ENCODE results near the gene ABHD14A.

Gene ABHD14A

DNA sequence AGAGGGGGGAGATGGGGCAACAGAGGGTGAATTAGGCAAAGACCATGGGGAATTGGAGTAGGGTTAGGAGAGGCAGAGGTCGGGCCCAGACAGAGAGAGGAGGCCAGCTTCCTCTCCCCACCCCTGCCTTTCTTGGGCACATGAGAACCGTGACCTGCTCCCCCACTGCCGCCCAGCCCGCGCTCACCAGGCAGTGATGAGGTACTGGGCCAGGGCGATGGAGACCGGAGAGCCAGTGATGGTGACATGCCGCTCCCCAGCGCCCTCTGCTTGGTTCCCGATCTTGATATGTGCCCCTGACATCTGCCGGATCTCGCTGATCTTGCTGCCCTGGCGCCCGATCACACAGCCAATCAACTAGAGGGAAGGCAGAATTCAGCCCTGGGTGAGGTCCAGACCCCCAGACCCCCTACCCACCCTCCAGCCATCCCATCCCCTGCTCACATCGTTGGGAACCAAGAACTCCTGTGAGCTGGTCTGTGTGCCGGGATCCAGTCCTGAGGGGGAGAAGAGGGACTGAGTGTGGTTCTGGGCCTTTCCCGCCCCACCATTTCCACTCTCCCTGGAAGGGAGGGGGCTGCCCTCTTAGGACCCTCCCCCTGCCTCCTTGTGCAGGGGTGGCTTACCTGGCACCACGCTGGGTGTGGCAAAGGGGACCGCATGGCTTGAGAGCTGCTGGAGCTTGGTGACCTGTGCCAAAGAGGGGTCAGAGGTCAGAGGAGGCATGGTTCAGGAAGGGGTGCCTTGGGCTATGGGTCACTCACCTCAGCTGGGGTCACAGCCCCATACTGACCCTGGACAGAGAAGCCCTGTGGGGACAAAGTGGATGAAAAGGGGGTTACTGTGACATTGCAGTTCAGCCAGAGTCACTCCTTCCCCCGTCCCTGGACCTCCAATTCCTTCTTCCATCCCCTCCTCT lies 16.0 kb upstream of the ABHD14A start:
- Histone ChIP-seq H3K4me3 (ENCODE audit: severe bottlenecking) (no peak overlapping the region), H3K4me1 (ENCODE audit: insufficient read depth, poor library complexity, severe bottlenecking) (no peaks in the 10 kb centered on the region), H3K9me3 (ENCODE audit: severe bottlenecking) (no peaks in the 10 kb centered on the region), H3K27me3 (ENCODE audit: insufficient read depth, poor library complexity, severe bottlenecking) (no peaks in the 10 kb centered on the region), H3K27ac (ENCODE audit: poor library complexity, severe bottlenecking) (no peak overlapping the region), H3K36me3 (ENCODE audit: low read depth) (no peaks in the 10 kb centered on the region)
- TF ChIP-seq, protein P1, sequence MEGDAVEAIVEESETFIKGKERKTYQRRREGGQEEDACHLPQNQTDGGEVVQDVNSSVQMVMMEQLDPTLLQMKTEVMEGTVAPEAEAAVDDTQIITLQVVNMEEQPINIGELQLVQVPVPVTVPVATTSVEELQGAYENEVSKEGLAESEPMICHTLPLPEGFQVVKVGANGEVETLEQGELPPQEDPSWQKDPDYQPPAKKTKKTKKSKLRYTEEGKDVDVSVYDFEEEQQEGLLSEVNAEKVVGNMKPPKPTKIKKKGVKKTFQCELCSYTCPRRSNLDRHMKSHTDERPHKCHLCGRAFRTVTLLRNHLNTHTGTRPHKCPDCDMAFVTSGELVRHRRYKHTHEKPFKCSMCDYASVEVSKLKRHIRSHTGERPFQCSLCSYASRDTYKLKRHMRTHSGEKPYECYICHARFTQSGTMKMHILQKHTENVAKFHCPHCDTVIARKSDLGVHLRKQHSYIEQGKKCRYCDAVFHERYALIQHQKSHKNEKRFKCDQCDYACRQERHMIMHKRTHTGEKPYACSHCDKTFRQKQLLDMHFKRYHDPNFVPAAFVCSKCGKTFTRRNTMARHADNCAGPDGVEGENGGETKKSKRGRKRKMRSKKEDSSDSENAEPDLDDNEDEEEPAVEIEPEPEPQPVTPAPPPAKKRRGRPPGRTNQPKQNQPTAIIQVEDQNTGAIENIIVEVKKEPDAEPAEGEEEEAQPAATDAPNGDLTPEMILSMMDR (IDR thresholded peaks at IDR 0.05; ENCODE audit: poor library complexity, severe bottlenecking): no peak
- ATAC-seq (ENCODE audit: low read depth) (no peak), DNase-seq (ENCODE audit: low spot score) (no peak)

DNA sequence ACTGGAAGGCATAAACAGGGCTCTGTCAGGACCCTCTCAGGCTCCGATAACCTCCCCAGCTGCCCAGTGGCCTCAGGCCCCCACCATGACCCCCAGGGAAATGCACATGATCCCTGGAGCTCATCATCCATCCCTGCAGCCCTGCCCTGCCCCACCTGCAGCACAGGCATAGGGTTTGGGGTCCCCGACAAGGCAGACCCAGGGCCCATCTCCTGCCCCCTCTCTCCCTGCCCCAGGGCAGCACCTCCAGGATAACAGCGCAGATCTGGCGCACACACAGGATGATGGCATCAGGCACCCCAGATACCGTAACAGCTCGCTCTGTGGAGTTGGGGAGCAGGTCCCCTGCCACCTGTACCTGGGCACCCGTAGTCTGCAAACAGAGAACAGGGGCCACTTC lies 15.2 kb upstream of the ABHD14A start:
- ATAC-seq (ENCODE audit: low read depth): no peak
- Histone ChIP-seq H3K4me3 (ENCODE audit: severe bottlenecking) (no peak overlapping the region), H3K36me3 (ENCODE audit: low read depth) (no peaks in the 10 kb centered on the region), H3K27me3 (ENCODE audit: insufficient read depth, poor library complexity, severe bottlenecking) (no peaks in the 10 kb centered on the region), H3K9me3 (ENCODE audit: severe bottlenecking) (no peaks in the 10 kb centered on the region), H3K4me1 (ENCODE audit: insufficient read depth, poor library complexity, severe bottlenecking) (no peaks in the 10 kb centered on the region), H3K27ac (ENCODE audit: poor library complexity, severe bottlenecking) (no peak overlapping the region)
- TF ChIP-seq, protein P1 (IDR thresholded peaks at IDR 0.05; ENCODE audit: poor library complexity, severe bottlenecking): no peak
- no peak for DNase-seq (ENCODE audit: low spot score)

DNA sequence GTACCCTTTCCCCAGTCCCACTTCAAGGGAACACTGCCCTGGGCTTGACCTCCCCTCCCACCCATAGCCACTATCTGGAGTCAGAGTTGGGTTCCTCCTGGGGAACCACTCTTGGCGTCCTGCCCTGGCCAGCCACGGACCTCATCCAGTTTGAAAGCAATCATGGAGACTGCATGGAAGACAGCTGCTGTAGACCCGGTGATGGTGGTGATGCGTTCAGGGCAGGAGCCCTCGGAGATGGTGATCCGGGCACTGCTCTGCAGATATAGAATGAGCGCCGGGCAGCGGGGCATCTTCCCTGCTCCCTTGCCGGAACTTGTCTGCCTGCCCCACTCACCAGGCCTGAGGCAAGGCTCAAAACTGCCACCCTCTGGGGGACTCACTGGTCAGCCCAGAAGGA lies 14.5 kb upstream of the ABHD14A start:
- TF ChIP-seq, protein P1 (IDR thresholded peaks at IDR 0.05; ENCODE audit: poor library complexity, severe bottlenecking): no peak
- no peaks in the 10 kb centered on the region for H3K27me3 ChIP-seq (ENCODE audit: insufficient read depth, poor library complexity, severe bottlenecking)
- no peak overlapping the region for H3K27ac ChIP-seq (ENCODE audit: poor library complexity, severe bottlenecking)
- no peak for DNase-seq (ENCODE audit: low spot score)
- H3K4me3 ChIP-seq (ENCODE audit: severe bottlenecking): no peak overlapping the region
- no peak for ATAC-seq (ENCODE audit: low read depth)
- H3K4me1 ChIP-seq (ENCODE audit: insufficient read depth, poor library complexity, severe bottlenecking): no peaks in the 10 kb centered on the region
- no peaks in the 10 kb centered on the region for H3K36me3 ChIP-seq (ENCODE audit: low read depth)
- H3K9me3 ChIP-seq (ENCODE audit: severe bottlenecking): no peaks in the 10 kb centered on the region

DNA sequence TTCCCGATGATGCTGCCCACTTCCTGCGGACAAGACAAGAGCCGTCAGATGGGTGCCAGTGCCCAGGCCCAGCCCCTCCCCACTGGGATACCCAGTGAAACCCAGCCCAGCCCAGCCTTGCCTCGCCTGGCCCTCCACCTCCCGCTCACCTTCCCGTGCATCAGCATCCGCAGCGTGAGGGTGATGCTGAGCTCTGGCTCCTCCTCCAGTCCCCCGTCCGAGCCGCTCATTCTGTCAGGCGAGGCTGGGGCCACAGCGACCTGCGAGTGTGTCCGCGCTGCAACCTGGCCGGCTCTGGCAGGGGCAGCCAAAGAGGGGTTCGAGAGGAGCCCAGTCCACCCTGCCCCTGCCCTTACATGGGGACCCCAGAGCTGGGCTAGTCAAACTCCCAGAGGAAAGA lies 13.9 kb upstream of the ABHD14A start:
- no peak overlapping the region for H3K4me3 ChIP-seq (ENCODE audit: severe bottlenecking)
- H3K9me3 ChIP-seq (ENCODE audit: severe bottlenecking): no peaks in the 10 kb centered on the region
- ATAC-seq (ENCODE audit: low read depth) (no peak), DNase-seq (ENCODE audit: low spot score) (peak; percentile 68)
- H3K27me3 ChIP-seq (ENCODE audit: insufficient read depth, poor library complexity, severe bottlenecking): no peaks in the 10 kb centered on the region
- no peak overlapping the region for H3K27ac ChIP-seq (ENCODE audit: poor library complexity, severe bottlenecking)
- no peaks in the 10 kb centered on the region for H3K4me1 ChIP-seq (ENCODE audit: insufficient read depth, poor library complexity, severe bottlenecking)
- TF ChIP-seq, protein P1 (IDR thresholded peaks at IDR 0.05; ENCODE audit: poor library complexity, severe bottlenecking): no peak
- no peaks in the 10 kb centered on the region for H3K36me3 ChIP-seq (ENCODE audit: low read depth)
